GM19324 (cell line): ENCODE results near the gene CHPF2.

Experiments
- ATAC-seq: cut with Tn5 transposase; IDR thresholded peaks from one replicate; pipeline ENCODE4 v1.9.1; 2021; ENCODE audit warnings: mild to moderate bottlenecking, moderate library complexity; ENCODE audit not compliant: unreplicated experiment, low FRiP score

CHPF2 gene

GRCh38 chr7:151244841-151245346 lies 12.6 kb downstream of the CHPF2 start:
- no peak for ATAC-seq

GRCh38 chr7:151245360-151246101 lies 13.2 kb downstream of the CHPF2 start:
- no peak for ATAC-seq

- ATAC-seq, result no peak
These were observed 14.0 kb downstream of the CHPF2 start for GRCh38 chr7:151246102-151246850.

- no peak for ATAC-seq
These were observed 14.7 kb downstream of the CHPF2 start for GRCh38 chr7:151246851-151247580.

- ATAC-seq, result no peak
These were observed 15.5 kb downstream of the CHPF2 start for GRCh38 chr7:151247611-151248345.

GRCh38 chr7:151248346-151249033 lies 16.2 kb downstream of the CHPF2 start, which contains the start of gene SMARCD3:
TSS of gene SMARCD3 (minus strand) at chr7:151248694. CDS start at chr7:151248562, 132 bp downstream.
- no peak for ATAC-seq

GRCh38 chr7:151249034-151249731 lies 16.9 kb downstream of the CHPF2 start:
- no peak for ATAC-seq

GRCh38 chr7:151249732-151250072 lies 17.4 kb downstream of the CHPF2 start:
- no peak for ATAC-seq

GRCh38 chr7:151250181-151251132 lies 18.2 kb downstream of the CHPF2 start:
- no peak for ATAC-seq

GRCh38 chr7:151251328-151251688 lies 19.0 kb downstream of the CHPF2 start:
- ATAC-seq, result no peak

GRCh38 chr7:151251689-151252560 lies 19.6 kb downstream of the CHPF2 start:
- no peak for ATAC-seq

- ATAC-seq, result no peak
These were observed 20.2 kb downstream of the CHPF2 start for GRCh38 chr7:151252561-151252835.

- ATAC-seq, result no peak
These were observed 20.9 kb downstream of the CHPF2 start for GRCh38 chr7:151252961-151253711.

GRCh38 chr7:151254316-151254715 lies 22.0 kb downstream of the CHPF2 start:
- no peak for ATAC-seq

- ATAC-seq, result no peak
These were observed 22.6 kb downstream of the CHPF2 start for GRCh38 chr7:151254851-151255250.

GRCh38 chr7:151255390-151255789 lies 23.1 kb downstream of the CHPF2 start:
- ATAC-seq, result no peak
